Fibroblast of lung (primary cell): ENCODE measurements around the gene NME2.

Experiments
- EZH2 ChIP-seq: IDR thresholded peaks from 2 replicates; pipeline ENCODE4 v1.5.1; 2012; ENCODE audit warnings: low read length, control low read depth, mild to moderate bottlenecking; ENCODE audit errors: missing control alignments
- TF ChIP-seq, protein P1 (sequence below), 2 donors: IDR thresholded peaks in 1 of 2; conservative IDR thresholded peaks in 1 of 2; 1 replicate in 1 of 2; 2 replicates in 1 of 2; pipeline ENCODE4 v1.5.1; 2011 to 2012; ENCODE audit warnings: low read length in 2 of 2, control low read depth in 1 of 2, inconsistent platforms in 1 of 2, low read depth in 1 of 2, mild to moderate bottlenecking in 1 of 2

DNA sequence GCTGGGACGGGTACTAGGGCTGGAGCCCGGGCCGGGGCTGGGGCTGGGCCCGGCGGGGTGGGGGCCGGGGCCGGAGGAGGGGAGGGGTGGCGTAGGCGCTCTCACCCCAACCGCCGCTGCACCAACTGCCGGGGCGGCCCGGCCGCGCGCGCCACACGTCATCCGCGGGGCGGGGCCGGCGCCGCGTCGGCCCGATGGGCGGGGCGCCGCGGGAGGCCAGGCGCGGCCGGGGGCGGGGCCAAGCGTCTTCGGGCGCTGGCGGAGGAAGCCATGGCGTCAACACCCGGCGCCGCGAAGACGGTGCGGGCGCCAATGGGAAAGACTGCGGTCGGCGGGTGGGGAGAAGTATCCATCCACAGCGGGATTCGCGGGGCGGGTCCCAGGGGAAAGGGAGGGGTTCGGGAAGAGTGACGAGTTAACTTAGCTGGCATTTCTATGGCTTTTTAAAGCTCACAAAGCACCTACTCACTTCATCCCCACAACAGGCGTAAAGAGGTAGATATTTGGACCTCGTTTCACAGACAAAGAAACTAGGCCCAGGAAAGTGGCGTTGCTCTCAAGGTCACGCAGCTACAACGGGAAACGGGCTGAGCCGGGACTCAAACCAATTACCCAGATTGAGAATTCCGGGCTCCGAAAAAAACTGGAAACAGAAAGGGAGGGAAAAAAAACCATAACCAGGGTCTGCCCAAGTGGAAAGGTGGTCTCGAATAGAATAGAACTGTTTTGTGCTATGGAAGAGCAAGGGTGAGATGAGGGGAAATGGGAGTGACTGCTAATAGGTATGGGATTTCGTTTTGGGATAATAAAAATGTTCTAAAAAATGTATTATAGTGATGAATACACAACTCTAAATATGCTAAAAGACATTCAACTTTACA is 45.2 kb upstream of the NME2 start, which contains the start of gene SPAG9:
- TF ChIP-seq, protein P1, sequence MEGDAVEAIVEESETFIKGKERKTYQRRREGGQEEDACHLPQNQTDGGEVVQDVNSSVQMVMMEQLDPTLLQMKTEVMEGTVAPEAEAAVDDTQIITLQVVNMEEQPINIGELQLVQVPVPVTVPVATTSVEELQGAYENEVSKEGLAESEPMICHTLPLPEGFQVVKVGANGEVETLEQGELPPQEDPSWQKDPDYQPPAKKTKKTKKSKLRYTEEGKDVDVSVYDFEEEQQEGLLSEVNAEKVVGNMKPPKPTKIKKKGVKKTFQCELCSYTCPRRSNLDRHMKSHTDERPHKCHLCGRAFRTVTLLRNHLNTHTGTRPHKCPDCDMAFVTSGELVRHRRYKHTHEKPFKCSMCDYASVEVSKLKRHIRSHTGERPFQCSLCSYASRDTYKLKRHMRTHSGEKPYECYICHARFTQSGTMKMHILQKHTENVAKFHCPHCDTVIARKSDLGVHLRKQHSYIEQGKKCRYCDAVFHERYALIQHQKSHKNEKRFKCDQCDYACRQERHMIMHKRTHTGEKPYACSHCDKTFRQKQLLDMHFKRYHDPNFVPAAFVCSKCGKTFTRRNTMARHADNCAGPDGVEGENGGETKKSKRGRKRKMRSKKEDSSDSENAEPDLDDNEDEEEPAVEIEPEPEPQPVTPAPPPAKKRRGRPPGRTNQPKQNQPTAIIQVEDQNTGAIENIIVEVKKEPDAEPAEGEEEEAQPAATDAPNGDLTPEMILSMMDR (conservative IDR thresholded peaks at IDR 0.05 in 1 of 2, IDR thresholded peaks at IDR 0.05 in 1 of 2; ENCODE audit: low read depth in 1 of 2, low read length in 2 of 2): no peak
- no peak for TF ChIP-seq EZH2
